DMS79 treated with DMSO at 0.1 percent for 48 hours (cell line): ENCODE measurements around the gene PTCRA.
"Not testable (repeated sequence)": the region's sequence is repeated elsewhere in the genome, so short reads cannot be mapped to it uniquely, and the experiment has no call there.

Source experiments
- DNase-seq: peaks from one replicate; lab custom pipeline; 2025; lab: John Stamatoyannopoulos, UW

Gene PTCRA

DNA sequence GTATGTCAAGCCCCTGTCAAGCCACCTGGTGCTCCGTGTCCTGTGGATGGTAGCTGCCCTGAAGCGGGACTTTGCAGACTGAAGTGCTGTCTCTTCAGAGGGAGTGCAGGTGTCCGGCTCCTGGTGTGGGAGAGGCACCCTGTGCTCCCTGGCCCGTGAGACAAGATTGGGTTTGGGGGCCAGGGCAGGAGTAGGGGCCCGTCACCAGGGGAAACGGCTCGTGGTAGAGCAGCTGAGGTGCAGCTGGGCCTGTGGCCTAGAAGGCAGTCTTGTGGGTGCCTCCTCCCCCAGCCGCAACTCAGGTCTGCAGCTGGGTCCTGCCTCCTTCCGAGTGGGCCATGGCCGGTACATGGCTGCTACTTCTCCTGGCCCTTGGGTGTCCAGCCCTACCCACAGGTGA is at the start of gene PTCRA:
Gene PTCRA, plus strand, starts transcription at position 322 of the 400 bp plus-strand sequence. Its CDS starts 17 bp downstream, at position 339.
- no peak for DNase-seq

- no peak for DNase-seq
These were observed 45.5 kb upstream of the PTCRA start for GRCh38 chr6:42870145-42870936.

- DNase-seq, result no peak
These were observed 44.1 kb upstream of the PTCRA start for GRCh38 chr6:42871711-42872110.

DNA sequence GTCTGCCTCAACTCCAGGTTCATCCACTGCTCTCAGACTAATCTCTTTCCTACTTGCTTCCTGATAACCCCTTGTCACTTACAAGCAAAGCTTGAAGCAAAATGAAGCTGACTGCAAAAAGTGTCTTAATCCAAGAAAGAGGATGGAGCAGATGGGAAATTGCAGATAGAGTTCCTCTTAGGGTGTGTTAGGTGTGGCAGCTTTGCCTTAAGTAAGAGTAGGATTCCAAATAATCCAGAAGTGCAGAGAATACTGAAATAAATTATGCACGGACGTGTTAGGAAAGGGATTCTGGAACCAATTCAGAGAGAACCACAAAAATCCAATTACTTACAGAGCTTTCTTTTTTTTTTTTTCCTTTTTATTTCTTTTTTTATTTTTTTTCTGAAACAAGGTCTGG is 42.5 kb upstream of the PTCRA start:
- DNase-seq, result no peak

DNA sequence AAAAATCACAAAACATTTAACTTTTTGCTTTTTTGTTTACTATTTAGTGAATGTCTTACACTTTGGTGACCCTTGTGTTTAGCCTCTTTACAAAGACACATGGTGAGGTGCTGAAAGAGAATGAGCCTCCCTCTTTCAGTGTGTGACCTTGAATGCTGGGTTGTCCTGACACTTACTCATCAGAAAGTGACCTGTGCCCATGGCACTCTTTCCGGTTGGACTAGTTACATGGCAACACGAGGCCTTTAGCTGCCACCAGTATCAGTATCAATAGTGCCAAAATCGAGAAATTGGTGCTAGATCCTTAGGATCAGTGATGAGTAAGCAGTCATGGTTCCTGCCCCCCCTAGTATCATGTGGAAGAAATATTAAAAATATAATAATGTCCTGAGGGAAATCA is 38.2 kb upstream of the PTCRA start:
- no peak for DNase-seq

DNA sequence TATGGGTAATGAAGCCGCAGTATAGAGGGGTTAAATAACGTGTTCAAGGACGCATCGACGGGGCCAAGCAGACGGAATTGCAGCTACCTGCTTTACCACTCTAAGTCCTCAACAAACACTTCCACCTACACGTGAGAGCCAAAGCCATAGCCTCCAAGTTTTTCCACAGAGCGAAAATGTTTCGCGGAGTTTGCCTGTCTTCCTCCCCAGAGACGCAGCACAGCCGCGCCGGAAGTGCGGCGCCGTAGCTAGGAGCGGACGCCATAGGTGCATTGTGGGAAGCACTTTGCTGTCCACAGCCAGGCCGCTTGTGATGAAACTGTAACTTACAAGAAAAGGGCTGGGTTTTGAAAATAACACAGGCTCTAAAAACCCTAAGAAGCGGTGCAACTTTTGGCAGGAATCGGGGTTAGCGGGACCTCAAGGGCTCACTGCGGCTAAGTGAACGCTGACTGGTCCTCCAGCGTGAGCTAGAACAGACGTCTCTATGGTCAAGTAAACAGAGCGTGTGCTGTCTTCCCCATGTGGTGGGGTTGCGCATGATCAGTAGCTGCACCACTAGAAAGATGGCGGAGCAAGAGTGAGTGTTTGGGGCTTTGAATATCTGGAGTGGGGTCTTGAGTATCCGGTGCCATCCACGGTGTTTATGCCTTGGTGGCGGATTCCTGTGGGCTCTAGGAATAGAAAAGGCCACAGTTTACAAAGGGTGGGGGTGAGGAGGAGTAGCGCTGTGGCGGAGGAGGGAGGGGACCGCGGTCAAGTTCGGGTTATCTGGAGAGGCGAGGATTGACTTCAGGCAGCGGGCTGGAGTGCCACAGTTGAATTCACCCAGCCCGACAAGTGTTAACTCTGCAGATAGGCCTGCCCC is 36.2 kb upstream of the PTCRA start, which contains the start of gene RPL7L1:
Gene RPL7L1, plus strand, starts transcription at position 245 of the 868 bp plus-strand sequence. Its CDS starts 295 bp downstream, at position 540.
- DNase-seq, result peak; percentile 94

GRCh38 chr6:42880240-42880817 is 35.5 kb upstream of the PTCRA start:
- not testable (repeated sequence) for DNase-seq

DNA sequence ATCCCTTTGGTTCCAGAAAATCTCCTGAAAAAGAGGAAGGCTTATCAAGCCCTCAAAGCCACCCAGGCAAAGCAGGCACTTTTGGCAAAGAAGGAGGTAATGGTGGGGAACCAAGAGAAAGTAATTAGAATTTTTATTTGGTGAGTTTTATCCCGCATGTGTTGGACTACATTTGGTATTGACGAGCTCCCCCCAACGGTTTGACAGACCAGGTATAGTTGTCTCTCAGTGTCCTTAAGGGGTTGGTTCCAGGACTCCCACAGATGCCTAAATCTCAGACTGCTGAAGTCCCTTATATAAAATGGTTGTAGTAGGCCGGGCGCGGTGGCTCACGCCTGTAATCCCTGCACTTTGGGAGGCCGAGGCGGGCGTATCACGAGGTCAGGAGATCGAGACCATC is 35.0 kb upstream of the PTCRA start:
- DNase-seq, result not testable (repeated sequence)

DNA sequence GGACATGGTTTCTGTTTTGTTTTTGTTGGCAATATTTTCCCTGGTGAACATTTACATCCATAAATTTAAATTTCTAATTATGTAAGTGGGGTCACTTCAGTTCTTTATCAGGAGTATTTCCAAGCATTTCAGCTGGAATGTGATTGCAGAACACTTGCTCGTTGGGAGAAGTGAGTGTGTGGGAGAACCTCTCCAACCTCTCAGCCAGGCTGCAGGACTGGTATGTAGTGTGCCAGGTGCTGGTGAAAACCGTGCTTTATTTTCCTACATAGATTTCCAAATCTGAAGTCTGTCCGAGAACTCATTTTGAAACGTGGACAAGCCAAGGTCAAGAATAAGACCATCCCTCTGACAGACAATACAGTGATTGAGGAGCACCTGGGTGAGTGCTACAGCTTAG is 30.2 kb upstream of the PTCRA start:
- no peak for DNase-seq

GRCh38 chr6:42888201-42888600 is 27.7 kb upstream of the PTCRA start:
- not testable (repeated sequence) for DNase-seq

- peak; percentile 36 for DNase-seq
These were observed 26.0 kb upstream of the PTCRA start for GRCh38 chr6:42889815-42890214.

GRCh38 chr6:42890311-42891198 is 25.3 kb upstream of the PTCRA start:
- DNase-seq, result peak; percentile 85

GRCh38 chr6:42891199-42891722 is 24.6 kb upstream of the PTCRA start:
- no peak for DNase-seq

DNA sequence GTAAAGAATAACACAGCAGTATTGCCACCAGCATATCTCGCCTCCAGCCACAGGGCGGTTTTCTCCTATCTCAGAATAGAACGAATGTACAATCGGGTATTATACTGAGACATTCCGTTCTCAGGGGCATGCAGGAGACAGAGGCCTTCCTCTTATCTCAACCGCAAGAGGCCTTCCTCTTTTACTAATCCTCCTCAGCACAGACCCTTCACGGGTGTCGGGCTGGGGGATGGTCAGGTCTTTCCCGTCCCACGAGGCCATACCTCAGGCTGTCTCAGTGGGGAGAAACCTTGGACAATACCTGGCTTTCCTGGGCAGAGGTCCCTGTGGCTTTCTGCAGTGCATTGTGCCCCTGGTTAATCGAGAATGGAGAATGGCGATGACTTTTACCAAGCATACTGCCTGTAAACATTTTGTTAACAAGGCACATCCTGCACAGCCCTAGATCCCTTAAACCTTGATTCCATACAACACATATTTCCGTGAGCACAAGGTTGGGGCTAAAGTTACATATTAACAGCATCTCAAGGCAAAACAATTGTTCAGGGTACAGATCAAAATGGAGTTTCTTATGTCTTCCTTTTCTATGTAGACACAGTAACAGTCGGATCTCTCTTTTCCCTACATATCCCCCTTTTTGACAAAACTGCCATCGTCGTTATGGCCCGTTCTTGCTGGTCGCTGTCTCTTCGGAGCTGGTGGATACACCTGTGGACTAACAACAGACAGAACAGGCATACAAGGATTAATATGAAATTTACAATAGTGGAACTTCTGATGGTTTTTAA is 21.6 kb upstream of the PTCRA start:
- DNase-seq, result not testable (repeated sequence)

- no peak for DNase-seq
These were observed 19.6 kb upstream of the PTCRA start for GRCh38 chr6:42896178-42896719.

DNA sequence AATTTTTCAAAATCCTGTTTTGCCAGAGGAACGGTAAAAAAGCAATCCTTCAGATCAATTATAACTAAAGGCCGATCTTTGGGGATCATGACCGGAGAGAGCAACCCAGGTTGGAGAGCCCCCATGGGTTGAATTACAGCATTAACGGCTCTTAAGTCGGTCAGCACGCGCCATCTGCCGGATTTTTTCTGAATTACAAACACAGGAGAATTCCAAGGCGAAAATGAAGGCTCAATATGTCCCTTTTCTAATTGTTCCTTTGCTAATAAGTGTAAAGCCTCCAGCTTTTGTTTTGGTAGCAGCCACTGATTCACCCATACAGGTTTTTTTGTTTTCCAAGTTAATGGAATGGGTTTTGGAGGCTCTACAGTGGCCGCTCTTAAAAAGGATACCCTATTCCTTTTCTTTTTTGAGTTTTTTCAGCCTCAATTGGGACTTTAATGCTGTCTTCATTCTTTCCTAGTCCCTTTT is 16.9 kb upstream of the PTCRA start:
- peak; percentile 76 for DNase-seq

- DNase-seq, result no peak
These were observed 16.0 kb upstream of the PTCRA start for GRCh38 chr6:42899871-42900270.

DNA sequence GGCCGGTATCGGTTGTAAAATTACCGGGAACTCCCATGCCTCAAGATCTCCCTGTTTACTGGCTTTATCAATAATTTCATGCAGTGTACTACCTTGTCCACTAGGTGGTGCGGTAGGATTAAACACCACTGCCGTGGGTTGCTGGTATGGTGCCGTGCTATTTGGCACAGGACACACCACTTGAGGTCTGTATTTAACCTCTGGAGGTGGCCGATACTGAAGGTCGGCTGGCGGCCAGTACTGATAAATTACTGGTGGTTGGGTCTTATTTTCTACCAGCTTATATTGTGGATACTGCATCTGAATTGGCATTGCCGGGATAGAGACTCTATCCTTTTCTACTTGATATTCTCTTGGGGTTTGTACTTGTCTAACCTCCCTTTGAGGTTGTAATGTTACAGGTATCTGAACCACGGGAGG is 14.3 kb upstream of the PTCRA start:
- peak; percentile 91 for DNase-seq

DNA sequence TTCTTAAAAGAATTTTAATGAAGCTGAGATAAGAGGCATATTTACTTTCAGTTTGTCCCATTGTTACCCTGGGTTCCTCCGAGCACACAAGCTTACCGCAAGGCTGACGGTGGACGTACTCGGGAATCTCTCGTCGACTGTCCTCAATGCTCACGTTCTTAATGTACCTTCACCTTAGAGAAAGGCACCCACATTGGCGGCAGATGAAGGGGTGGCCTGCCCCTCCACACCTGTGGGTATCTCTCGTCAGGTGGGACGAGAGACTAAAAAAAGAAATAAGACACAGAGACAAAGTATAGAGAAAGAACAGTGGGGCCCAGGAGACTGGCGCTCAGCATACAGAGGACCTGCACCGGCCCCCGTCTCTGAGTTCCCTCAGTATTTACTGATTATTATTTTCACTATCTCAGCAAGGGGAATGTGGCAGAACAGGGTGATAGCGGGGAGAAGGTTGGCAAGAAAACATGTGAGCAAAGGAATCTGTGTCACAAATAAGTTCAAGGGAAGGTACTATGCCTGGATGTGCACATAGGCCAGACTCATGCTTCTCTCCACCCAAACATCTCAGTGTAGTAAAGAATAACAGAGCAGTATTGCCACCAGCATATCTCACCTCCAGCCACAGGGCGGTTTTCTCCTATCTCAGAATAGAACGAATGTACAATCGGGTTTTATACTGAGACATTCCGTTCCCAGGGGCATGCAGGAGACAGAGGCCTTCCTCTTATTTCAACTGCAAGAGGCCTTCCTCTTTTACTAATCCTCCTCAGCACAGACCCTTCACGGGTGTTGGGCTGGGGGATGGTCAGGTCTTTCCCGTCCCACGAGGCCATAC is 13.2 kb upstream of the PTCRA start:
- not testable (repeated sequence) for DNase-seq
